Measurements from ENCODE around the gene ANXA2. TPM values are rescaled to one million over a fixed set of nuclear protein-coding genes. Genes with fewer than 3 reads are reported as not detected.
"Not testable (repeated sequence)": the region's sequence is repeated elsewhere in the genome, so short reads cannot be mapped to it uniquely, and the experiment has no call there.

The ANXA2 gene
- total RNA-seq, 2 donors from 2014 or later = 265 to 341 TPM

DNA sequence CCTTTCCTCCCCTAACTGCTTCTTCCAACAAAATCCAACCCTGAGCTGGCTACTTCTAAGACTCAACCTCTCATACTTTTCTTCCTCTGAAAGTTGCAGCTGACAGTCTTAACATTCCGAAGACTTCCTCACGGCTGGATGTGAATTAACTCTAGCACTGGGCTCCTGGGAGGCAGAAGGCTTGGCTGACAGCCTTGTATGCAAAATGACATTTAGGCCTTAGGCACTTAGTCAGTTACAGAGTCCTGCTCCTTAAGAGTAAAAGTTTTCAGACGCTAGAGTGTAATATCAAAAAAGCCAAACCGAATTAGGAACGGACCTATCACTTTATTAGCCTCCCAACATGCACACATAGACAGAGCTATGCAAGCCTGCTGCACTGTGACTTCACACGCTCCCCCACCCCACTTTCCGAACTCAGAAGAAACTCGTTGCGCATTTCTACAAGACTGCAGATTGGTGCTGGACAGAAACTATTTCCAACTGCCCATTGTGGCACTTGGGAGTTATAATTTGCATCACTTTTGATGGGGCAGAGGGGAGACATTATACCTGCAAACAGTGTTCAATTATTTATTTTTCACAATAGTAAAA lies 15.5 kb upstream of the ANXA2 start:
- 66 to 82% methylated on average over 9 of the region's 9 CpGs for WGBS, 2 donors
- intact Hi-C loops (cut with DNase I) = no loop called here
- H3K4me1 ChIP-seq = no peaks in the 10 kb centered on the region
- no peaks in the 10 kb centered on the region for H3K27me3 ChIP-seq
- no peak overlapping the region for H3K4me3 ChIP-seq
- no peak for DNase-seq
- no peaks in the 10 kb centered on the region for H3K9me3 ChIP-seq
- TF ChIP-seq POLR2A (IDR thresholded peaks at IDR 0.05) = no peak
- TF ChIP-seq, protein P1, sequence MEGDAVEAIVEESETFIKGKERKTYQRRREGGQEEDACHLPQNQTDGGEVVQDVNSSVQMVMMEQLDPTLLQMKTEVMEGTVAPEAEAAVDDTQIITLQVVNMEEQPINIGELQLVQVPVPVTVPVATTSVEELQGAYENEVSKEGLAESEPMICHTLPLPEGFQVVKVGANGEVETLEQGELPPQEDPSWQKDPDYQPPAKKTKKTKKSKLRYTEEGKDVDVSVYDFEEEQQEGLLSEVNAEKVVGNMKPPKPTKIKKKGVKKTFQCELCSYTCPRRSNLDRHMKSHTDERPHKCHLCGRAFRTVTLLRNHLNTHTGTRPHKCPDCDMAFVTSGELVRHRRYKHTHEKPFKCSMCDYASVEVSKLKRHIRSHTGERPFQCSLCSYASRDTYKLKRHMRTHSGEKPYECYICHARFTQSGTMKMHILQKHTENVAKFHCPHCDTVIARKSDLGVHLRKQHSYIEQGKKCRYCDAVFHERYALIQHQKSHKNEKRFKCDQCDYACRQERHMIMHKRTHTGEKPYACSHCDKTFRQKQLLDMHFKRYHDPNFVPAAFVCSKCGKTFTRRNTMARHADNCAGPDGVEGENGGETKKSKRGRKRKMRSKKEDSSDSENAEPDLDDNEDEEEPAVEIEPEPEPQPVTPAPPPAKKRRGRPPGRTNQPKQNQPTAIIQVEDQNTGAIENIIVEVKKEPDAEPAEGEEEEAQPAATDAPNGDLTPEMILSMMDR (IDR thresholded peaks at IDR 0.05) = no peak
- ATAC-seq = no peak
- H3K27ac ChIP-seq = no peak overlapping the region
- H3K36me3 ChIP-seq (replicated peaks in 1 of 2; ENCODE audit: insufficient read depth in 1 of 2, low read depth in 2 of 2) = no peaks in the 10 kb centered on the region

DNA sequence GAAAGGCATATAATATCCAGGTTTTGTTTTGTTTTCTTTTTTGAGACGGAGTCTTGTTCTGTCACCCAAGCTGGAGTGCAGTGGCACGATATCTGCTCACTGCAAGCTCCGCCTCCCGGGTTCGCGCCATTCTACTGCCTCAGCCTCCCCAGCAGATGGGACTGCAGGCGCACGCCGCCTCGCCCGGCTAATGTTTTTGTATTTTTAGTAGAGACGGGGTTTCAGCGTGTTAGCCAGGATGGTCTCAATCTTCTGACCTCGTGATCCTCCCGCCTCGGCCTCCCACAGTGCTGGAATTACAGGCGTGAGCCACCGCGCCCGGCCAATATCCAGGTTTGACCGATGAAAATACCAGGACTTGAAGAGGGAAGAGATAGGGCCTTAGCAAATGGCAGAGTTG lies 15.0 kb upstream of the ANXA2 start:
- 93 to 96% methylated on average over 18 to 21 of the region's 21 CpGs for WGBS, 2 donors
- ATAC-seq; H3K4me3 ChIP-seq; H3K4me1 ChIP-seq; H3K27ac ChIP-seq; DNase-seq; intact Hi-C loops (cut with DNase I); H3K9me3 ChIP-seq; H3K36me3 ChIP-seq (replicated peaks in 1 of 2; ENCODE audit: insufficient read depth in 1 of 2, low read depth in 2 of 2); H3K27me3 ChIP-seq: not testable (repeated sequence)

DNA sequence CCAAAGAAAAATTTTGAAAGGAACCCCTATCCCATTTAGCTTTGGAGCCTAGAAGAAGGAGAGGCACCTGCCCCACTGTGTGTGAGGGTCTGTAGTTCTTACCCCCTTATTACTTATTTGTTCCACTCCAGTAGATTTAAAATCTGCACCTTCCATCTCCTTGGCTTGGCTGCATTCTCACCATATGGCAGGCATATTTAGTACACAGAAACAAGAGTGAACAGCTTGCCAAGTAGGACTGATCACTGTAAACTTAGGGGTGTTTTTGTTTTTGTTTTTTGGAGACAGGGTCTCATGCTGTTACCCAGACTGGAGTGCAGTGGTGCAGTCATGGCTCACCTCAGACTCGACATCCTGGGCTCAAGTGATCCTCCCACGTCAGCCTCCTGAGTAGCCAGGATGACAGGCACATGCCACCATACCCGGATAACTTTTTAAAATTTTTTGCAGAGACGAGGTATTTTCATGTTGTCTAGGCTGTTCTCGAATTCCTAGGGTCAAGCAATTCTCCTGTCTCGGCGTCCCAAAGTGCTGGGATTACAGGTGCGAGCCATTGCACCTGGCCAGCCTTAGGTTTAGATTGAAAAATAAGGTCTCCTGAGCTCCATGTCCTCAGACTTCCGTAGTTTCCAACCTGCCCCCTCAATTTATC lies 14.1 kb upstream of the ANXA2 start:
- H3K9me3 ChIP-seq = no peaks in the 10 kb centered on the region
- TF ChIP-seq, protein P1 (IDR thresholded peaks at IDR 0.05) = no peak
- TF ChIP-seq POLR2A (IDR thresholded peaks at IDR 0.05) = no peak
- no peaks in the 10 kb centered on the region for H3K4me1 ChIP-seq
- WGBS, 2 donors = 86 to 93% methylated on average over 9 of the region's 9 CpGs
- ATAC-seq (no peak), DNase-seq (no peak)
- no peaks in the 10 kb centered on the region for H3K36me3 ChIP-seq (replicated peaks in 1 of 2; ENCODE audit: insufficient read depth in 1 of 2, low read depth in 2 of 2)
- H3K27me3 ChIP-seq = no peaks in the 10 kb centered on the region
- H3K4me3 ChIP-seq = no peak overlapping the region
- H3K27ac ChIP-seq = no peak overlapping the region
- intact Hi-C loops (cut with DNase I) = no loop called here

DNA sequence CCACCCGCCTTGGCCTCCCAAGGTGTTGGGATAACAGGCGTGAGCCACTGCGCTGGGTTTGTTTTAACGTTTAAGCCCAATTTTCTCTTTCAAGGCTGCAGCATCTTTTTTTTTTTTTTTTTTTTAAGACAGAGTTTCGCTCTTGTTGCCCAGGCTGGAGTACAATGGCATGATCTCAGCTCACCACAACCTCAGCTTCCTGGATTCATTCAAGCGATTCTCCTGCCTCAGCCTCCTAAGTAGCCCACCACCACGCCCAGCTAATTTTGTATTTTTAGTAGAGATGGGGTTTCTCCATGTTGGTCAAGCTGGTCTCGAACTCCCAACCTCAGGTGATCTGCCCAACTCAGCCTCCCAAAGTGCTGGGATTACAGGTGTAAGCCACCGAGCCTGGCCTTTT lies 12.6 kb upstream of the ANXA2 start:
- H3K27me3 ChIP-seq; ATAC-seq; H3K27ac ChIP-seq; H3K36me3 ChIP-seq (replicated peaks in 1 of 2; ENCODE audit: insufficient read depth in 1 of 2, low read depth in 2 of 2); DNase-seq; H3K4me3 ChIP-seq; H3K4me1 ChIP-seq; intact Hi-C loops (cut with DNase I); H3K9me3 ChIP-seq: not testable (repeated sequence)
- 92 to 93% methylated on average over 9 of the region's 9 CpGs for WGBS, 2 donors

DNA sequence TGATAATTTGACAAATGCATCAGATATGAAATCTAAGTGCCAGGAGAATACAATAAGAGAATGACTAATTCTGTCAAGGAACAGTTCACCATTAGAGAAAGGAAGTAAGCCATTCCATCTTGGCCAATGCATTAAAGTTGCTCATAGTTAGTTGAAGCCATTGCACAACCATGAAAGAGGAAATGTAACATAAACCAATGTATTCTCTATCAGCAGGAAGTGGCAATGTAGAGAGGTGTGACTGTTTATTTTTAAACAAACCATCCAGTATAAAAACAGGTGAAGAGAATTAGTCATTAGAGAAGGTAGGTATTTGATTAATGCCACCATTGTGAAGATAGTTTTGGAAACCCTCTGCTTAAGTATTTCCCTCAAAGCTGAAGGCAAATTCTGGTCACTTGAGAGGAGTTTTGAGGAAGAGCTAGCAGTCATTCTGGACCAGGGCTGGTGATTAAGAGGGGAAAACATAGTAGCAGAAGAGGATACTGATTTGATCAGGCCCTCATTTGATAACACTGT lies 10.7 kb upstream of the ANXA2 start:
- H3K4me3 ChIP-seq = no peak overlapping the region
- peak overlapping the region in 2 of 4 donors; percentile 4 to 72 for H3K27ac ChIP-seq
- no peaks in the 10 kb centered on the region for H3K9me3 ChIP-seq
- H3K36me3 ChIP-seq (replicated peaks in 1 of 2; ENCODE audit: insufficient read depth in 1 of 2, low read depth in 2 of 2) = no peaks in the 10 kb centered on the region
- ATAC-seq (peak; percentile 70), DNase-seq (no peak)
- TF ChIP-seq POLR2A (IDR thresholded peaks at IDR 0.05) = no peak
- TF ChIP-seq, protein P1 (IDR thresholded peaks at IDR 0.05) = no peak
- intact Hi-C loops (cut with DNase I) = no loop called here
- no peaks in the 10 kb centered on the region for H3K4me1 ChIP-seq
- no peaks in the 10 kb centered on the region for H3K27me3 ChIP-seq

DNA sequence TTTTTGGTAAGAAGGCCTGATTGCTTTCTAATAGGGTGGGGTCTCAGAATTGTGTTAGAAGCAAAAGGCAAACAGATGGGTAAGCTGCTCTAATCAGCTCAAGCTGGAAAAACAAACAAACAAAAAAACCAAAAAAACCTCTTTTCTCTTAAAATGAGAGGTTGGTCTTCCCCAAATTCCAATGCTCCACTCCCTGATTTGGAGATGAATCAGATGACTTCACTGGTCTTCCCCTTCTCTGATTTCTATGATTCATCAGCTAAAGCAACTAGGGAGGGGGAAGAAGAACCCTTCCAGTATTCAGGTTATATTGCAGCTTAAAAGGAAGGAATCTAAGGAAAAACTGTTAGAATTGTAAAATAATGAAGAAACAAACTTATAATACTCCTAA lies 9.6 kb upstream of the ANXA2 start:
- H3K27ac ChIP-seq = peak overlapping the region in 1 of 4 donors; percentile 72
- ATAC-seq (no peak), DNase-seq (no peak)
- intact Hi-C loops (cut with DNase I) = no loop called here
- no peaks in the 10 kb centered on the region for H3K4me1 ChIP-seq
- no peaks in the 10 kb centered on the region for H3K27me3 ChIP-seq
- no peak overlapping the region for H3K4me3 ChIP-seq
- no peaks in the 10 kb centered on the region for H3K36me3 ChIP-seq (replicated peaks in 1 of 2; ENCODE audit: insufficient read depth in 1 of 2, low read depth in 2 of 2)
- H3K9me3 ChIP-seq = no peaks in the 10 kb centered on the region
- no peak for TF ChIP-seq POLR2A (IDR thresholded peaks at IDR 0.05)
- TF ChIP-seq, protein P1 (IDR thresholded peaks at IDR 0.05) = no peak
